Nucleus accumbens (tissue), 56 donors: ENCODE measurements around the gene IL36G.

Experiments
- DNase-seq, 56 donors: peaks; one replicate each; lab custom pipeline; 2025; lab: John Stamatoyannopoulos, UW

Gene IL36G

GRCh38 chr2:112967023-112967422 lies 10.8 kb upstream of the IL36G start:
- DNase-seq: no peak

GRCh38 chr2:112972423-112973086 lies 5.3 kb upstream of the IL36G start:
- DNase-seq: no peak

GRCh38 chr2:112973156-112973555 lies 4.7 kb upstream of the IL36G start:
- DNase-seq: no peak

GRCh38 chr2:112979731-112980130 lies 1.9 kb downstream of the IL36G start:
- DNase-seq: no peak

GRCh38 chr2:112980537-112980936 lies 2.7 kb downstream of the IL36G start:
- no peak for DNase-seq

GRCh38 chr2:112985090-112985489 lies 7.3 kb downstream of the IL36G start:
- no peak for DNase-seq

GRCh38 chr2:112989611-112990010 lies 11.8 kb downstream of the IL36G start:
- no peak for DNase-seq

- DNase-seq: no peak
Observed at GRCh38 chr2:112993831-112994230, 16.0 kb downstream of the IL36G start.

GRCh38 chr2:112994648-112995047 lies 16.8 kb downstream of the IL36G start:
- no peak for DNase-seq

- no peak for DNase-seq
Observed at GRCh38 chr2:112995346-112995920, 17.6 kb downstream of the IL36G start.

- no peak for DNase-seq
Observed at GRCh38 chr2:112996635-112997034, 18.8 kb downstream of the IL36G start.

- no peak for DNase-seq
Observed at GRCh38 chr2:112997151-112997550, 19.3 kb downstream of the IL36G start.

GRCh38 chr2:113000436-113000835 lies 22.6 kb downstream of the IL36G start:
- DNase-seq: no peak

- no peak for DNase-seq
Observed at GRCh38 chr2:113002677-113003076, 24.9 kb downstream of the IL36G start.

GRCh38 chr2:113005030-113005509 lies 27.3 kb downstream of the IL36G start, which contains the start of gene IL36A:
TSS of gene IL36A (plus strand) at chr2:113005459. CDS start at chr2:113005872, 413 bp downstream.
- DNase-seq: no peak

GRCh38 chr2:113007250-113007649 lies 29.4 kb downstream of the IL36G start:
- DNase-seq: no peak

GRCh38 chr2:113009622-113010021 lies 31.8 kb downstream of the IL36G start:
- no peak for DNase-seq

GRCh38 chr2:113010088-113010487 lies 32.3 kb downstream of the IL36G start:
- no peak for DNase-seq

- DNase-seq: no peak
Observed at GRCh38 chr2:113011108-113011507, 33.3 kb downstream of the IL36G start.

- no peak for DNase-seq
Observed at GRCh38 chr2:113012436-113013335, 34.9 kb downstream of the IL36G start.

GRCh38 chr2:113013336-113013661 lies 35.5 kb downstream of the IL36G start:
- no peak for DNase-seq
